NB4 (cell line): ENCODE results near the gene CTU2.

Source experiments
- CTCF ChIP-seq: IDR thresholded peaks from one replicate; pipeline ENCODE4 v1.5.1; 2012; ENCODE audit warnings: low read depth, low read length
- POLR2A ChIP-seq: IDR thresholded peaks from 2 replicates; pipeline ENCODE4 v1.6.1; 2011; ENCODE audit warnings: mild to moderate bottlenecking; ENCODE audit not compliant: insufficient read length; ENCODE audit errors: extremely low read depth

- TF ChIP-seq CTCF = no peak
- no peak for TF ChIP-seq POLR2A
Measured at GRCh38 chr16:88736088-88736487, 29.8 kb downstream of the CTU2 start.
